ENCODE measurements around the gene HLA-DOB. TPM values are rescaled to one million over a fixed set of nuclear protein-coding genes. Genes with fewer than 3 reads are reported as not detected.

HLA-DOB gene
- total and polyA plus RNA-seq, 10 of the 15 experiments (the other 5 are each of a cell fraction or from before 2014, with no cell fraction given): 27.4 to 79.1 (median 37.0) TPM

DNA sequence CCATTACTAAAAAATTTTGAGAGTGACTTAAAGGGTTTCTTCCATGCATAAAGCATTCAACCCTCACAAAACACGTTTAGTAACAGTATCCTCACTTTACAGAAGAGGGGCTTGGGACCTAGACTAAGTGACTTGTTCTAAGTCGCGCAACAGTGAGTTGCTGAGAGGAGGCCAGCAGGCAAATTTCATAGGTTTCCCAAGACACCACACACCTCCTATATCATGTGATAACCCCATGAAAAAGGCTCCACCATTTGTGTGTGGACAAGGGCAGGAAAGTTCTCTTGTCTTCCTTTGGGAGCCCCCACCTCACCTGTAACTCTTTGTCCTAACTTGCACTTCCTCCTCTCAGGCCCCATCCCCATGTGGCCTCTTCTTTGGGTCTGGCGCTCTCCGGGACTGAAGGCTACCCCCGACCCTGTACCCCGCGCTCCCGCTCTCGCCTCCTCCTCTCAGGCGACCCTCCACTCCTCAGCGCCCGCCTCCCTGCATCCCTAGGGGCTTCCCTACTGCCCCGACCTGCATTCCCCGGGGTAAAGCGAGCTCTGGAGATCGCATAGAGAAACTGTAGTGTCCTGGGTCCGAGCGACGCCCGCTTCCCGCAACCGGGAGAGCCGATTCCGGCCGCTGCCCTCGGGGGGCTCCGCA, 26.7 kb upstream of the HLA-DOB start (continued):
- TF ChIP-seq, protein P1, sequence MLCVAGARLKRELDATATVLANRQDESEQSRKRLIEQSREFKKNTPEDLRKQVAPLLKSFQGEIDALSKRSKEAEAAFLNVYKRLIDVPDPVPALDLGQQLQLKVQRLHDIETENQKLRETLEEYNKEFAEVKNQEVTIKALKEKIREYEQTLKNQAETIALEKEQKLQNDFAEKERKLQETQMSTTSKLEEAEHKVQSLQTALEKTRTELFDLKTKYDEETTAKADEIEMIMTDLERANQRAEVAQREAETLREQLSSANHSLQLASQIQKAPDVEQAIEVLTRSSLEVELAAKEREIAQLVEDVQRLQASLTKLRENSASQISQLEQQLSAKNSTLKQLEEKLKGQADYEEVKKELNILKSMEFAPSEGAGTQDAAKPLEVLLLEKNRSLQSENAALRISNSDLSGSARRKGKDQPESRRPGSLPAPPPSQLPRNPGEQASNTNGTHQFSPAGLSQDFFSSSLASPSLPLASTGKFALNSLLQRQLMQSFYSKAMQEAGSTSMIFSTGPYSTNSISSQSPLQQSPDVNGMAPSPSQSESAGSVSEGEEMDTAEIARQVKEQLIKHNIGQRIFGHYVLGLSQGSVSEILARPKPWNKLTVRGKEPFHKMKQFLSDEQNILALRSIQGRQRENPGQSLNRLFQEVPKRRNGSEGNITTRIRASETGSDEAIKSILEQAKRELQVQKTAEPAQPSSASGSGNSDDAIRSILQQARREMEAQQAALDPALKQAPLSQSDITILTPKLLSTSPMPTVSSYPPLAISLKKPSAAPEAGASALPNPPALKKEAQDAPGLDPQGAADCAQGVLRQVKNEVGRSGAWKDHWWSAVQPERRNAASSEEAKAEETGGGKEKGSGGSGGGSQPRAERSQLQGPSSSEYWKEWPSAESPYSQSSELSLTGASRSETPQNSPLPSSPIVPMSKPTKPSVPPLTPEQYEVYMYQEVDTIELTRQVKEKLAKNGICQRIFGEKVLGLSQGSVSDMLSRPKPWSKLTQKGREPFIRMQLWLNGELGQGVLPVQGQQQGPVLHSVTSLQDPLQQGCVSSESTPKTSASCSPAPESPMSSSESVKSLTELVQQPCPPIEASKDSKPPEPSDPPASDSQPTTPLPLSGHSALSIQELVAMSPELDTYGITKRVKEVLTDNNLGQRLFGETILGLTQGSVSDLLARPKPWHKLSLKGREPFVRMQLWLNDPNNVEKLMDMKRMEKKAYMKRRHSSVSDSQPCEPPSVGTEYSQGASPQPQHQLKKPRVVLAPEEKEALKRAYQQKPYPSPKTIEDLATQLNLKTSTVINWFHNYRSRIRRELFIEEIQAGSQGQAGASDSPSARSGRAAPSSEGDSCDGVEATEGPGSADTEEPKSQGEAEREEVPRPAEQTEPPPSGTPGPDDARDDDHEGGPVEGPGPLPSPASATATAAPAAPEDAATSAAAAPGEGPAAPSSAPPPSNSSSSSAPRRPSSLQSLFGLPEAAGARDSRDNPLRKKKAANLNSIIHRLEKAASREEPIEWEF (IDR thresholded peaks at IDR 0.05; ENCODE audit: insufficient replicate concordance, low read depth, low read length): no peak
- TF ChIP-seq RELA (IDR thresholded peaks at IDR 0.05; ENCODE audit: borderline replicate concordance, partially characterized antibody) (no peak), ESRRA (IDR thresholded peaks at IDR 0.05; ENCODE audit: low read length) (no peak), CHD1 (IDR thresholded peaks at IDR 0.05; ENCODE audit: low read depth, low read length) (peak; percentile 31; the same call in 1 of the 2 replicates), MYB (IDR thresholded peaks at IDR 0.05; ENCODE audit: borderline replicate concordance, low read depth, low read length) (no peak), MEF2A (IDR thresholded peaks at IDR 0.05; ENCODE audit: insufficient read depth, low read depth, low read length) (no peak), HDAC6 (IDR thresholded peaks at IDR 0.05; ENCODE audit: unreplicated experiment) (no peak), BACH1 (IDR thresholded peaks at IDR 0.05; ENCODE audit: borderline replicate concordance) (0 out of 2 replicates have a peak, but pooled peaks have one; percentile 21)
- TF ChIP-seq, protein P2, sequence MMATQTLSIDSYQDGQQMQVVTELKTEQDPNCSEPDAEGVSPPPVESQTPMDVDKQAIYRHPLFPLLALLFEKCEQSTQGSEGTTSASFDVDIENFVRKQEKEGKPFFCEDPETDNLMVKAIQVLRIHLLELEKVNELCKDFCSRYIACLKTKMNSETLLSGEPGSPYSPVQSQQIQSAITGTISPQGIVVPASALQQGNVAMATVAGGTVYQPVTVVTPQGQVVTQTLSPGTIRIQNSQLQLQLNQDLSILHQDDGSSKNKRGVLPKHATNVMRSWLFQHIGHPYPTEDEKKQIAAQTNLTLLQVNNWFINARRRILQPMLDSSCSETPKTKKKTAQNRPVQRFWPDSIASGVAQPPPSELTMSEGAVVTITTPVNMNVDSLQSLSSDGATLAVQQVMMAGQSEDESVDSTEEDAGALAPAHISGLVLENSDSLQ (IDR thresholded peaks at IDR 0.05): peak; percentile 14; the same call in 1 of the 2 replicates
- TF ChIP-seq, protein P3, sequence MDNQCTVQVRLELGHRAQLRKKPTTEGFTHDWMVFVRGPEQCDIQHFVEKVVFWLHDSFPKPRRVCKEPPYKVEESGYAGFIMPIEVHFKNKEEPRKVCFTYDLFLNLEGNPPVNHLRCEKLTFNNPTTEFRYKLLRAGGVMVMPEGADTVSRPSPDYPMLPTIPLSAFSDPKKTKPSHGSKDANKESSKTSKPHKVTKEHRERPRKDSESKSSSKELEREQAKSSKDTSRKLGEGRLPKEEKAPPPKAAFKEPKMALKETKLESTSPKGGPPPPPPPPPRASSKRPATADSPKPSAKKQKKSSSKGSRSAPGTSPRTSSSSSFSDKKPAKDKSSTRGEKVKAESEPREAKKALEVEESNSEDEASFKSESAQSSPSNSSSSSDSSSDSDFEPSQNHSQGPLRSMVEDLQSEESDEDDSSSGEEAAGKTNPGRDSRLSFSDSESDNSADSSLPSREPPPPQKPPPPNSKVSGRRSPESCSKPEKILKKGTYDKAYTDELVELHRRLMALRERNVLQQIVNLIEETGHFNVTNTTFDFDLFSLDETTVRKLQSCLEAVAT (IDR thresholded peaks at IDR 0.05): 0 out of 2 replicates have a peak, but pooled peaks have one; percentile 11

Measured in GM12878 (cell line).